Large intestine (tissue), 3 donors: Measurements from ENCODE around the gene HSD17B14. TPM values are rescaled to one million over a fixed set of nuclear protein-coding genes. Genes with fewer than 3 reads are reported as not detected.
"Not testable (repeated sequence)": the region's sequence is repeated elsewhere in the genome, so short reads cannot be mapped to it uniquely, and the experiment has no call there.

Experiments
- DNase-seq, 2 donors: peaks; one replicate each; pipeline versions ENCODE4 v3.0.0 to v3.0.0-alpha.2; 2013
- H3K27ac ChIP-seq: one replicate; pipeline ENCODE4 v1.5.1; 2013; ENCODE audit warnings: low read length
- H3K27me3 ChIP-seq: 2 replicates; pipeline ENCODE4 v1.6.1; 2013; ENCODE audit warnings: low read length; ENCODE audit not compliant: control insufficient read depth, insufficient read depth
- H3K36me3 ChIP-seq: 2 replicates; pipeline ENCODE4 v1.6.1; 2013; ENCODE audit warnings: low read length; ENCODE audit not compliant: control insufficient read depth, insufficient read depth
- H3K4me1 ChIP-seq: one replicate; pipeline ENCODE4 v1.6.1; 2013; ENCODE audit warnings: low read length; ENCODE audit not compliant: control insufficient read depth, insufficient read depth
- H3K4me3 ChIP-seq: one replicate; pipeline ENCODE4 v1.5.1; 2013; ENCODE audit warnings: low read length
- H3K9me3 ChIP-seq: one replicate; pipeline ENCODE4 v1.6.1; 2013; ENCODE audit warnings: mild to moderate bottlenecking, low read depth, low read length, moderate library complexity; ENCODE audit not compliant: control insufficient read depth
- WGBS: methylation state at CpG from one replicate; pipeline ENCODE4 v1.1.5; 2013; ENCODE audit warnings: low lambda C conversion rate; ENCODE audit not compliant: insufficient coverage; 5-methylcytosine and 5-hydroxymethylcytosine counted together
- polyA plus RNA-seq: library from polyadenylated mRNA; unstranded; fragments of 120-200 nt; gene quantifications from one replicate; pipeline ENCODE4 v1.2.1, GENCODE V29; 2013

HSD17B14 gene
- polyA plus RNA-seq, 1 donor: 78.1 TPM

DNA sequence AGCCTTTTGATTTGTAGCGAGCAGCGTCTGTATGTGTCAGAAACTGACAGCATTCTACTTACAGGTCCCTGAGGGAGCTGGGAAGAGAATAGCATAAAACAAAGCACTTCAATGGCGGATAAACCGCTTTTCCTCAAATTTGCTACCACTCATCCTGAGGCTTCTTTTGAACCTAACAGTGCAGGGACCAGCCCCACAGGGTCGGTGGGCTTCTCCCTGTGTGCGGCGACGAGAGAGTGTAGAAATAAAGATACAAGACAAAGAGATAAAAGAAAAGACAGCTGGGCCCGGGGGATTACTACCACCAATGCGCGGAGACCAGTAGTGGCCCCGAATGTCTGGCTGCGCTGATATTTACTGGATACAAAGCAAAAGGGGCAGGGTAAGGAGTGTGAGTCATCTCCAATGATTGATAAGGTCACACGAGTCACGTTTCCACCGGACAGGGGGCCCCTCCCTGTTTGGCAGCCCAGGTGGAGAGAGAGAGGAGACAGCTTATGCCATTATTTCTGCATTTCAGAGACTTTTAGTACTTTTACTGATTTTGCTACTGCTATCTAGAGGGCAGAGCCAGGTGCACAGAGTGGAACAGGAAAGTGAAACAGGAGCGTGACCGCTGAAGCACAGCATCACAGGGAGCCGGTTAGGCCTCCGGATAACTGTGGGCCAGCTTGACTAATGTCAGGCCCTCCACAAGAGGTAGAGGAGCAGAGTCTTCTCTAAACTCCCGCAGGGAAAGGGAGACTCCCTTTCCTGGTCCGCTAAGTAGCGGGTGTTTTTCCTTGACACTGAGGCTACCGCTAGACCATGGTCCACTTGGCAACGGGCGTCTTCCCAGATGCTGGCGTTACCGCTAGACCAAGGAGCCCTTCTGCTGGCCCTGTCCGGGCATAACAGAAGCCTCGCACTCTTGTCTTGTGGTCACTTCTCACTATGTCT lies 40.0 kb upstream of the HSD17B14 start:
- not testable (repeated sequence) for H3K9me3 ChIP-seq, H3K27me3 ChIP-seq
- peaks cover 38% of the 10 kb centered on the region for H3K36me3 ChIP-seq
- peaks cover 38% of the 10 kb centered on the region for H3K4me1 ChIP-seq
- peak overlapping the region; percentile 100 for H3K27ac ChIP-seq
- WGBS: no CpG with 5 or more reads among the region's 30 CpGs
- peak overlapping the region; percentile 11 for H3K4me3 ChIP-seq
- peak in 1 of 2 donors; percentile 39 for DNase-seq

DNA sequence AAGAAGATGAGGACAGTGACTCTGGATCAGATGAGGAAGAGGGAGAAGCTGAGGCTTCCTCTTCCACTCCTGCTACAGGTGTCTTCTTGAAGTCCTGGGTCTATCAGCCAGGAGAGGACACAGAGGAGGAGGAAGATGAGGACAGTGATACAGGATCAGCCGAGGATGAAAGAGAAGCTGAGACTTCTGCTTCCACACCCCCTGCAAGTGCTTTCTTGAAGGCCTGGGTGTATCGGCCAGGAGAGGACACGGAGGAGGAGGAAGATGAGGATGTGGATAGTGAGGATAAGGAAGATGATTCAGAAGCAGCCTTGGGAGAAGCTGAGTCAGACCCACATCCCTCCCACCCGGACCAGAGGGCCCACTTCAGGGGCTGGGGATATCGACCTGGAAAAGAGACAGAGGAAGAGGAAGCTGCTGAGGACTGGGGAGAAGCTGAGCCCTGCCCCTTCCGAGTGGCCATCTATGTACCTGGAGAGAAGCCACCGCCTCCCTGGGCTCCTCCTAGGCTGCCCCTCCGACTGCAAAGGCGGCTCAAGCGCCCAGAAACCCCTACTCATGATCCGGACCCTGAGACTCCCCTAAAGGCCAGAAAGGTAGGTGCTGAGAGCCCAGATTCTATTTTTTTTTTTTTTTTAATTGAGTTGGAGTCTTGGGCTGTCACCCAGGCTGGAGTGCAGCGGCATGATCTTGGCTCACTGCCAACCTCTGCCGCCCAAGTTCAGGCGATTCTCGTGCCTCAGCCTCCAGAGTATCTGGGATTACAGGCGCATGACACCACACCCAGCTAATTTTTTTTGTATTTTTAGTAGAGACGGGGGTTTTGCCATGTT lies 38.2 kb upstream of the HSD17B14 start:
- H3K4me3 ChIP-seq: peak overlapping the region; percentile 97
- peaks cover 38% of the 10 kb centered on the region for H3K4me1 ChIP-seq
- peak in 1 of 2 donors; percentile 48 for DNase-seq
- peaks cover 3% of the 10 kb centered on the region for H3K9me3 ChIP-seq
- no peaks in the 10 kb centered on the region for H3K27me3 ChIP-seq
- H3K36me3 ChIP-seq: peaks cover 38% of the 10 kb centered on the region
- WGBS: no CpG with 5 or more reads among the region's 17 CpGs
- peak overlapping the region; percentile 100 for H3K27ac ChIP-seq

DNA sequence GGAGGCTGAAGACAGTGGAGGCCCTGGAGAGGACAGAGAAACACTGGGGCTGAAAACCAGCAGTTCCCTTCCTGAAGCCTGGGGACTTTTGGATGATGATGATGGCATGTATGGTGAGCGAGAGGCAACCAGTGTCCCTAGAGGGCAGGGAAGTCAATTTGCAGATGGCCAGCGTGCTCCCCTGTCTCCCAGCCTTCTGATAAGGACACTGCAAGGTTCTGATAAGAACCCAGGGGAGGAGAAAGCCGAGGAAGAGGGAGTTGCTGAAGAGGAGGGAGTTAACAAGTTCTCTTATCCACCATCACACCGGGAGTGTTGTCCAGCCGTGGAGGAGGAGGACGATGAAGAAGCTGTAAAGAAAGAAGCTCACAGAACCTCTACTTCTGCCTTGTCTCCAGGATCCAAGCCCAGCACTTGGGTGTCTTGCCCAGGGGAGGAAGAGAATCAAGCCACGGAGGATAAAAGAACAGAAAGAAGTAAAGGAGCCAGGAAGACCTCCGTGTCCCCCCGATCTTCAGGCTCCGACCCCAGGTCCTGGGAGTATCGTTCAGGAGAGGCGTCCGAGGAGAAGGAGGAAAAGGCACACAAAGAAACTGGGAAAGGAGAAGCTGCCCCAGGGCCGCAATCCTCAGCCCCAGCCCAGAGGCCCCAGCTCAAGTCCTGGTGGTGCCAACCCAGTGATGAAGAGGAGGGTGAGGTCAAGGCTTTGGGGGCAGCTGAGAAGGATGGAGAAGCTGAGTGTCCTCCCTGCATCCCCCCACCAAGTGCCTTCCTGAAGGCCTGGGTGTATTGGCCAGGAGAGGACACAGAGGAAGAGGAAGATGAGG lies 37.4 kb upstream of the HSD17B14 start:
- DNase-seq: peak in 1 of 2 donors; percentile 65
- peaks cover 36% of the 10 kb centered on the region for H3K36me3 ChIP-seq
- 40% methylated on average over 1 of the region's 14 CpGs for WGBS

GRCh38 chr19:48872884-48873475 lies 36.7 kb upstream of the HSD17B14 start:
- Histone ChIP-seq H3K4me1 (peaks cover 38% of the 10 kb centered on the region), H3K36me3 (peaks cover 36% of the 10 kb centered on the region), H3K27ac (peak overlapping the region; percentile 100), H3K27me3 (no peaks in the 10 kb centered on the region), H3K4me3 (peak overlapping the region; percentile 97), H3K9me3 (no peaks in the 10 kb centered on the region)
- DNase-seq: peak; percentile 93 to 96
- WGBS: no CpG with 5 or more reads among the region's 14 CpGs

More for the DNA sequence above, 37.4 kb upstream of the HSD17B14 start:
- no peaks in the 10 kb centered on the region for H3K9me3 ChIP-seq
- H3K4me3 ChIP-seq: peak overlapping the region; percentile 97
- H3K27me3 ChIP-seq: no peaks in the 10 kb centered on the region
- H3K27ac ChIP-seq: peak overlapping the region; percentile 100
- H3K4me1 ChIP-seq: peaks cover 36% of the 10 kb centered on the region

DNA sequence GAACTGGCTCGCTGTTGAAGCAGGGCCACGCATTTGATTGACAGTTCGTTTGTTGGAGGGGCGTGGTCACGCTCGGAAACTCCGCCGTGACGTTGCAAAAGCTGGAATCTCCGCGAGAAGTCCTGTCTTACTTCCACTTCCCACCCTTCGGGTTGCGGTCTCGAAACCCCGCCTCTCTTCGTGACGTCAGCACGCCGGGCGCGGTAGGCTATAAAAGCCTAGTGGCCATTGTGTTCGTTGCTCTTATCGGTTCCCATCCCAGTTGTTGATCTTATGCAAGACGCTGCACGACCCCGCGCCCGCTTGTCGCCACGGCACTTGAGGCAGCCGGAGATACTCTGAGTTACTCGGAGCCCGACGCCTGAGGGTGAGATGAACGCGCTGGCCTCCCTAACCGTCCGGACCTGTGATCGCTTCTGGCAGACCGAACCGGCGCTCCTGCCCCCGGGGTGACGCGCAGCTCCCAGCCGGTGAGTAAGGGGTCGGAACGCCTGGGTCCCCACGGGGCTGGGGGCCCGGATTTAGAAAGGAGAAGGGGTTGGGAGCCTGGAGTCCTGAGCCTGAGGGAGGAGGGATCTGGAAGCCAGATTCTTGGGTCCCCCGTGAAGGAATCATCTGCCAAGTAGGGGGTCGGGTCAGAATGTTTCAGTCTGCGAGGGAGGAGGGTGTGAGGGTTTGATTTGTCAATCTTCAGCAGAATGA lies 36.0 kb upstream of the HSD17B14 start, which contains the start of gene PPP1R15A:
Gene PPP1R15A (plus strand): TSS at position 240 of the 702 bp plus-strand sequence. CDS start 813 bp downstream, outside the sequence.
- Histone ChIP-seq H3K27ac (peak within 1 kb of the TSS; percentile 100), H3K4me1 (peaks cover 40% of the 10 kb centered on the region), H3K36me3 (peaks cover 36% of the 10 kb centered on the region), H3K9me3 (no peaks in the 10 kb centered on the region), H3K4me3 (peak within 1 kb of the TSS; percentile 97), H3K27me3 (no peaks in the 10 kb centered on the region)
- DNase-seq: peak; percentile 99
- WGBS: no CpG with 5 or more reads among the region's 53 CpGs

DNA sequence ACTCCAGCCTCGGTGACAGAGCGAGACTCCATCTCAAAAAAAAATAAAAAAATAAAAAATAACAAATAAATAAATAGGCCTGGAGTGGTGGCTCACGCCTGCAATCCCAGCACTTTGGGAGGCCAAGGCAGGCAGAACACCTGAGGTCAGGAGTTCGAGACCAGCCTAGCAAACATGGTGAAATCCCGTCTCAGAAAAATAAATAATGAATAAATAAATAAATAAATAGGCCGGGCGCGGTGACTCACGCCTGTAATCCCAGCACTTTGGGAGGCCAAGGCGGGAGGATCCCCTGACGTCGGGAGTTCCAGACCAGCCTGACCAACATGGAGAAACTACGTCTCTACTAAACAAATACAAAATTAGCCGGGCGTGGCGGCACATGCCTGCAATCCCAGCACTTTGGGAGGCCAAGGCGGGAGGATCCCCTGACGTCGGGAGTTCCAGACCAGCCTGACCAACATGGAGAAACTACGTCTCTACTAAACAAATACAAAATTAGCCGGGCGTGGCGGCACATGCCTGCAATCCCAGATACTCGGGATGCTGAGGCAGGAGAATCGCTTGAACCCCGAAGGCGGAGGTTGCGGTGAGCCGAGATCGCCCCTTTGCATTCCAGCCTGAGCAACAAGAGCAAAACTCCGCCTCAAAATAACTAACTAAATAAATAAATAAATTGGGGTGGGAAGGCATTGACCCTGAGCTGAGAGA lies 35.3 kb upstream of the HSD17B14 start:
- WGBS: 82% methylated on average over 2 of the region's 31 CpGs
- Histone ChIP-seq H3K36me3 (peaks cover 34% of the 10 kb centered on the region), H3K4me1 (peaks cover 46% of the 10 kb centered on the region), H3K4me3 (peak overlapping the region; percentile 97), H3K27ac (peak overlapping the region; percentile 100)
- DNase-seq, H3K27me3 ChIP-seq, H3K9me3 ChIP-seq: not testable (repeated sequence)

GRCh38 chr19:48870048-48870447 lies 33.8 kb upstream of the HSD17B14 start:
- Histone ChIP-seq H3K9me3 (no peaks in the 10 kb centered on the region), H3K4me3 (no peak overlapping the region), H3K27me3 (no peaks in the 10 kb centered on the region), H3K27ac (no peak overlapping the region), H3K4me1 (peaks cover 35% of the 10 kb centered on the region), H3K36me3 (peaks cover 20% of the 10 kb centered on the region)
- DNase-seq: no peak
- 94% methylated on average over 3 of the region's 9 CpGs for WGBS

GRCh38 chr19:48868114-48868886 lies 32.0 kb upstream of the HSD17B14 start, which contains the start of gene PLEKHA4:
PLEKHA4 (minus strand) TSS chr19:48868617; CDS start chr19:48867620, 997 bp downstream.
- Histone ChIP-seq H3K36me3 (peaks cover 2% of the 10 kb centered on the region), H3K9me3 (no peaks in the 10 kb centered on the region), H3K4me1 (peaks cover 25% of the 10 kb centered on the region), H3K27me3 (no peaks in the 10 kb centered on the region), H3K4me3 (peak within 1 kb of the TSS; percentile 5), H3K27ac (peak within 1 kb of the TSS; percentile 60)
- DNase-seq: peak in 1 of 2 donors; percentile 57
- 3% methylated on average over 3 of the region's 11 CpGs for WGBS
